Transverse colon (tissue), 4 donors: ENCODE measurements around the gene ADGRB2. TPM values are rescaled to one million over a fixed set of nuclear protein-coding genes. Genes with fewer than 3 reads are reported as not detected.

ENCODE experiments used
- DNase-seq: peaks from one replicate; pipeline ENCODE4 v3.0.0-alpha.2; 2019
- H3K27ac ChIP-seq, 4 donors: fragments of 200-600 bp; sonication (generic); 2 replicates each; pipeline ENCODE4 v1.5.1; 2016 to 2018; ENCODE audit warnings: inconsistent platforms in 4 of 4
- H3K27me3 ChIP-seq: fragments of 200-600 bp; sonication (generic); 2 replicates; pipeline ENCODE4 v1.5.1; 2017; ENCODE audit warnings: inconsistent platforms
- H3K36me3 ChIP-seq, 4 donors: fragments of 200-600 bp; sonication (generic); 2 replicates each; pipeline ENCODE4 v1.5.1; 2017 to 2019; ENCODE audit warnings: inconsistent platforms in 4 of 4
- H3K4me1 ChIP-seq, 4 donors: fragments of 200-600 bp; sonication (generic); 2 replicates each; pipeline ENCODE4 v1.5.1; 2017 to 2020; ENCODE audit warnings: inconsistent platforms in 4 of 4
- H3K4me3 ChIP-seq, 4 donors: fragments of 200-600 bp; sonication (generic); 1 replicate in 1 of 4; 2 replicates in 3 of 4; pipeline versions ENCODE4 v1.5.1 to v1.6.1; 2017 to 2019; ENCODE audit warnings: inconsistent platforms in 4 of 4
- H3K9me3 ChIP-seq, 2 donors: fragments of 200-600 bp; sonication (generic); 2 replicates each; pipeline ENCODE4 v1.5.1; 2017 to 2019; ENCODE audit warnings: inconsistent platforms in 2 of 2
- EP300 ChIP-seq: sonication (generic); formaldehyde crosslinking; IDR thresholded peaks from one replicate; pipeline ENCODE4 v1.6.1; 2017; ENCODE audit warnings: antibody characterized with exemption, low read depth
- POLR2A ChIP-seq: fragments of 450-650 bp; IDR thresholded peaks from one replicate; pipeline ENCODE4 v1.6.1; 2016; ENCODE audit warnings: antibody characterized with exemption, mild to moderate bottlenecking, moderate library complexity
- POLR2AphosphoS5 ChIP-seq, 3 donors: sonication (generic); formaldehyde crosslinking; IDR thresholded peaks; one replicate each; pipeline ENCODE4 v1.6.1; 2016; ENCODE audit warnings: antibody characterized with exemption in 3 of 3
- WGBS, 2 donors: methylation state at CpG; one replicate each; pipeline ENCODE4 v1.1.5; 2018; ENCODE audit warnings: low coverage in 1 of 2; 5-methylcytosine and 5-hydroxymethylcytosine counted together
- in situ Hi-C, 4 donors: fragments of 200-750 bp; cut with MboI; loops; one replicate each; pipeline versions ENCODE4 v1.15.0 to v1.15.1; 2017; ENCODE audit warnings: low sequenced_read_pairs in 3 of 4, low pct_ligation_motif_present in 1 of 4, low pct_unique_long_range_greater_than_20kb in 1 of 4
- intact Hi-C: fragments of 100-400 bp; cut with DNase I; formaldehyde crosslinking; loops from one replicate; pipeline ENCODE4 v1.15.1; 2023; ENCODE audit warnings: low total_unique reads
- total RNA-seq, 4 donors: library from RNA; depleted of rRNA; stranded (reverse); fragments of >200 nt; gene quantifications; one replicate each; pipeline ENCODE4 v1.1.0, GENCODE V29; 2016
- TF ChIP-seq, protein P1 (sequence below), 5 experiments: fragments of 200-600 bp in 3 of 5; fragments of 450-650 bp in 2 of 5; sonication (generic) in 3 of 5; IDR thresholded peaks; 1 replicate in 2 of 5; 2 replicates in 3 of 5; pipeline ENCODE4 v1.5.1; 2016 to 2017; ENCODE audit warnings: antibody characterized with exemption in 5 of 5, inconsistent platforms in 3 of 5, mild to moderate bottlenecking in 2 of 5, moderate library complexity in 1 of 5

ADGRB2 gene
- total RNA-seq, 4 donors from 2014 or later: 0.55 to 4.2 (median 1.1) TPM; not detected in 1

DNA sequence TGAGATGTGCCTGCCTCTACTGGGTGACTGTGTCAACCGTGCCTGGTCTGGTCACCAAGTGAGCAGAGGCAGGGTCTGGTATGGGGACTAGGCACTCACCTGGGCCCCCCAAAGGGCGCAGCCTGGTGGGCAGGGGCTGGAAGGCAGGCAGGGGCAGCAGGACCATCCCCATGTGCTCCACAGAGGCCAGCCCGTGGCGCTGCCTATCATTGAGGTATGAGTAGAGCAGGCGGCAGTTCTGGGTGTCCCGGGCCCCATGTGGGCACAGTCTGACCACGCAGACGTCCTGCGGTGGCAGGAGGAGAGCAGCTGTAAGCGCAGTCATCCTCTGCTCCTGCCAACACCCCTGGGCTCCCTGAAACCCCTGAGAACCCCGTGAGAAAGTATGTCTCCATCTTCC lies 28.0 kb upstream of the ADGRB2 start:
- H3K4me1 ChIP-seq: peaks cover 0 to 15% (median 6%) of the 10 kb centered on the region in 4 donors
- intact Hi-C loops: no loop called here
- WGBS, 2 donors: 82% methylated on average over 11 of the region's 11 CpGs; no CpG with 5 or more reads in 1 of the 2 donors
- no peaks in the 10 kb centered on the region for H3K9me3 ChIP-seq
- no peak overlapping the region for H3K4me3 ChIP-seq
- TF ChIP-seq EP300 (no peak), POLR2AphosphoS5 (IDR thresholded peaks at IDR 0.05) (no peak), POLR2A (no peak)
- TF ChIP-seq, protein P1, sequence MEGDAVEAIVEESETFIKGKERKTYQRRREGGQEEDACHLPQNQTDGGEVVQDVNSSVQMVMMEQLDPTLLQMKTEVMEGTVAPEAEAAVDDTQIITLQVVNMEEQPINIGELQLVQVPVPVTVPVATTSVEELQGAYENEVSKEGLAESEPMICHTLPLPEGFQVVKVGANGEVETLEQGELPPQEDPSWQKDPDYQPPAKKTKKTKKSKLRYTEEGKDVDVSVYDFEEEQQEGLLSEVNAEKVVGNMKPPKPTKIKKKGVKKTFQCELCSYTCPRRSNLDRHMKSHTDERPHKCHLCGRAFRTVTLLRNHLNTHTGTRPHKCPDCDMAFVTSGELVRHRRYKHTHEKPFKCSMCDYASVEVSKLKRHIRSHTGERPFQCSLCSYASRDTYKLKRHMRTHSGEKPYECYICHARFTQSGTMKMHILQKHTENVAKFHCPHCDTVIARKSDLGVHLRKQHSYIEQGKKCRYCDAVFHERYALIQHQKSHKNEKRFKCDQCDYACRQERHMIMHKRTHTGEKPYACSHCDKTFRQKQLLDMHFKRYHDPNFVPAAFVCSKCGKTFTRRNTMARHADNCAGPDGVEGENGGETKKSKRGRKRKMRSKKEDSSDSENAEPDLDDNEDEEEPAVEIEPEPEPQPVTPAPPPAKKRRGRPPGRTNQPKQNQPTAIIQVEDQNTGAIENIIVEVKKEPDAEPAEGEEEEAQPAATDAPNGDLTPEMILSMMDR (IDR thresholded peaks at IDR 0.05): no peak
- H3K27me3 ChIP-seq: no peaks in the 10 kb centered on the region
- in situ Hi-C loops: loop anchor here in 1 of 4 donors (25.0 kb wide), 1 partner anchor 130 kb away; no protein-coding TSS in a partner anchor
- no peak for DNase-seq
- H3K27ac ChIP-seq: no peak overlapping the region
- H3K36me3 ChIP-seq: no peaks in the 10 kb centered on the region

DNA sequence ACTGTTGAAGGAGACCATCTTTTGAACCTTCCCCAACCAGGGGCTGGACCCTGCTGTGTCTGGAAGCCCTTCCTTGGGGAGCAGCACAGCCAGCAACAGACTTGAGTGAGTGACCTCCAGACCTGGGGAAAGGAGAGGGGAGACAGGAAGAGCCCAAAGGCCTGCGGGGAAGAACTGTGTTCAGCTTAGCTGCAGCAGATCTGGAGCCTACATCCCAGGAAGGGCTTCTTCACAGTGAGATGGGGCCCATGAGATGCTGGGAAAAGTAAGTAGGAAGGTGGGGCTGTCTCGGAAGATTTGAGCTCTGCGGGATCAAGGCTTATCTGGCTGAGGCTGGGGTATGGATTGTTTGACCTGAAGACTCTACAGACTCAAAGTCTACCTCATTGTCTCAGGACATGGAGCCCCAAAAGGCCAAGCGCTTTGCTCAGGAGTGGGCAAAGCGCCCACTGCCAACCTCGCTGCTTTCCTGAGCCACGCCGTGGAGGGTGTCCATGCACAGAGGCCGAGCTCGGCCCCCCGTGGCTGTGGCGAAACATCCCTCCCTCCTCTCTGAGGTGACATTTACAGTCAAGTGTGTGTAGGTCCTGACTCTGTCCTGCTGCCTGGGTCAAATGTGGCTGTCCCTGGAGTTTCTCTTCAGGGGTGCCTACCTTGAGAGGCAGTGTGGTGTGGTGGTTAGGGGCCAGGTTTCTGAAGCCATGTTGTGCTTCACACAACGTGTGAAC lies 27.2 kb upstream of the ADGRB2 start:
- Histone ChIP-seq H3K36me3 (no peaks in the 10 kb centered on the region), H3K4me1 (peaks cover 0 to 15% (median 6%) of the 10 kb centered on the region in 4 donors), H3K27ac (no peak overlapping the region), H3K4me3 (no peak overlapping the region), H3K9me3 (no peaks in the 10 kb centered on the region), H3K27me3 (no peaks in the 10 kb centered on the region)
- 91% methylated on average over 13 of the region's 13 CpGs; no CpG with 5 or more reads in 1 of the 2 donors for WGBS, 2 donors
- intact Hi-C loops (no loop called here), in situ Hi-C loops (loop anchor here in 1 of 4 donors (25.0 kb wide), 1 partner anchor 129 kb away; no protein-coding TSS in a partner anchor)
- no peak for TF ChIP-seq POLR2A
- no peak for TF ChIP-seq POLR2AphosphoS5 (IDR thresholded peaks at IDR 0.05)
- TF ChIP-seq EP300: no peak
- TF ChIP-seq, protein P1 (IDR thresholded peaks at IDR 0.05): no peak
- no peak for DNase-seq

DNA sequence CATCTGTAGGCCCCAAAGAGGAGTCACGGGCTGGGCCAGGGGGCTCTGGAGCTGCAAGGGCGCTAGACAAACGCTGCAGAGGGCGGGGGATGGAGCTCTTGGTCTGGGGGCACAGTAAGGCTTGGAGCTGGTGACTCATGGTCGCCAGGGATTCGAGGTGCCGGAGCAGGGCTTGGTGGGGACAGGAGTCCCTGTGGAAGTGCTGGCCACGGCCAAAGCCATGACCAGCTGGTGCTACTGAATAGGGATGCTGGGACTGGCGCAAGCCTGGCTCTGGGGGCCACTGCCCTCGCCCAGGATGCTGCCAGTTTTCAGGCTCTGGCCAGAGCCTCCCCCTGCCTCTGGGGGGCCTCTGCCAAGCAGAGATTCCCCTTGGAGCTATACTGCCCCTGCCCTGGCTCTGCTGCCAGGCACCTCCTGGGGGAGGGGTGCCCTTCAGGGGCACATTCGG lies 26.5 kb upstream of the ADGRB2 start:
- WGBS, 2 donors: 85 to 92% methylated on average over 4 to 11 of the region's 11 CpGs
- no peaks in the 10 kb centered on the region for H3K36me3 ChIP-seq
- no peak for TF ChIP-seq POLR2A
- TF ChIP-seq, protein P1 (IDR thresholded peaks at IDR 0.05): no peak
- TF ChIP-seq POLR2AphosphoS5 (IDR thresholded peaks at IDR 0.05): no peak
- TF ChIP-seq EP300: no peak
- peaks cover 0 to 15% (median 6%) of the 10 kb centered on the region in 4 donors for H3K4me1 ChIP-seq
- H3K27me3 ChIP-seq: no peaks in the 10 kb centered on the region
- DNase-seq: no peak
- in situ Hi-C loops (loop anchor here in 1 of 4 donors (25.0 kb wide), 1 partner anchor 128 kb away; no protein-coding TSS in a partner anchor), intact Hi-C loops (no loop called here)
- H3K9me3 ChIP-seq: no peaks in the 10 kb centered on the region
- H3K27ac ChIP-seq: no peak overlapping the region
- no peak overlapping the region for H3K4me3 ChIP-seq

DNA sequence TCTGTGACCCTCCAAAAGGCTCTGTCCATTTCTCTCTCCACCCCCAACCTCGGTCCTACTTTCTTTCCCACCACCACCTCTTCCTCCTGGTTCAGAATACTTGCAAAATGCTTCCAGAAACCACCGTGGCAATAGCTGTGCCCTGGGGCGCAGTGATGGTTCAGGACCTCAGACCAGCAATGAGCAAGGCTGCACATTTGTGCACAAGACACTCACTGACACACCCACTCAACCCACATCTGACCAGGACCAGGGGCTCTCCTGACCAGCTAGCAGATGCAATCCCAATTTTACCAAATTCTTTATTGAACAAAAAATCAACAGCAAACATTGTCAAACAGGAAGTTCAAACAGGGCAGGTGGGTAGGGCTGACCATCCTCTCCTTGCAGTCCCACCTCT lies 26.0 kb upstream of the ADGRB2 start:
- no peak overlapping the region for H3K4me3 ChIP-seq
- H3K9me3 ChIP-seq: no peaks in the 10 kb centered on the region
- TF ChIP-seq EP300 (no peak), POLR2AphosphoS5 (IDR thresholded peaks at IDR 0.05) (no peak), POLR2A (no peak)
- TF ChIP-seq, protein P1 (IDR thresholded peaks at IDR 0.05): no peak
- H3K27ac ChIP-seq: no peak overlapping the region
- H3K4me1 ChIP-seq: peaks cover 0 to 15% (median 6%) of the 10 kb centered on the region in 4 donors
- in situ Hi-C loops (loop anchor here in 1 of 4 donors (25.0 kb wide), 1 partner anchor 128 kb away; no protein-coding TSS in a partner anchor), intact Hi-C loops (no loop called here)
- H3K27me3 ChIP-seq: no peaks in the 10 kb centered on the region
- no peaks in the 10 kb centered on the region for H3K36me3 ChIP-seq
- WGBS, 2 donors: 78 to 100% methylated on average over 1 to 3 of the region's 3 CpGs
- DNase-seq: no peak
